ENCODE data around the gene CDK5R2.

GRCh38 chr2:218959761-218960308 lies 369 bp downstream of the CDK5R2 start:
- TF ChIP-seq CTCF (IDR thresholded peaks at IDR 0.05) (no peak; the same call in 1 of the 2 replicates), SIN3A (IDR thresholded peaks at IDR 0.05; ENCODE audit: borderline replicate concordance, insufficient read depth, low read depth, low read length) (no peak), POLR2AphosphoS5 (IDR thresholded peaks at IDR 0.05; ENCODE audit: low read depth, low read length) (no peak)
- TF ChIP-seq, protein P1, sequence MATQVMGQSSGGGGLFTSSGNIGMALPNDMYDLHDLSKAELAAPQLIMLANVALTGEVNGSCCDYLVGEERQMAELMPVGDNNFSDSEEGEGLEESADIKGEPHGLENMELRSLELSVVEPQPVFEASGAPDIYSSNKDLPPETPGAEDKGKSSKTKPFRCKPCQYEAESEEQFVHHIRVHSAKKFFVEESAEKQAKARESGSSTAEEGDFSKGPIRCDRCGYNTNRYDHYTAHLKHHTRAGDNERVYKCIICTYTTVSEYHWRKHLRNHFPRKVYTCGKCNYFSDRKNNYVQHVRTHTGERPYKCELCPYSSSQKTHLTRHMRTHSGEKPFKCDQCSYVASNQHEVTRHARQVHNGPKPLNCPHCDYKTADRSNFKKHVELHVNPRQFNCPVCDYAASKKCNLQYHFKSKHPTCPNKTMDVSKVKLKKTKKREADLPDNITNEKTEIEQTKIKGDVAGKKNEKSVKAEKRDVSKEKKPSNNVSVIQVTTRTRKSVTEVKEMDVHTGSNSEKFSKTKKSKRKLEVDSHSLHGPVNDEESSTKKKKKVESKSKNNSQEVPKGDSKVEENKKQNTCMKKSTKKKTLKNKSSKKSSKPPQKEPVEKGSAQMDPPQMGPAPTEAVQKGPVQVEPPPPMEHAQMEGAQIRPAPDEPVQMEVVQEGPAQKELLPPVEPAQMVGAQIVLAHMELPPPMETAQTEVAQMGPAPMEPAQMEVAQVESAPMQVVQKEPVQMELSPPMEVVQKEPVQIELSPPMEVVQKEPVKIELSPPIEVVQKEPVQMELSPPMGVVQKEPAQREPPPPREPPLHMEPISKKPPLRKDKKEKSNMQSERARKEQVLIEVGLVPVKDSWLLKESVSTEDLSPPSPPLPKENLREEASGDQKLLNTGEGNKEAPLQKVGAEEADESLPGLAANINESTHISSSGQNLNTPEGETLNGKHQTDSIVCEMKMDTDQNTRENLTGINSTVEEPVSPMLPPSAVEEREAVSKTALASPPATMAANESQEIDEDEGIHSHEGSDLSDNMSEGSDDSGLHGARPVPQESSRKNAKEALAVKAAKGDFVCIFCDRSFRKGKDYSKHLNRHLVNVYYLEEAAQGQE (IDR thresholded peaks at IDR 0.05; ENCODE audit: insufficient read depth in 1 of 2, low read depth in 2 of 2, low read length in 1 of 2): no peak

Data from Panc1 (cell line).